Ramos (cell line): Measurements from ENCODE around the gene UNC79.

Source experiments
- in situ Hi-C: fragments of 300-500 bp; cut with MboI; formaldehyde crosslinking; loops from one replicate; pipeline ENCODE4 v1.14.3; 2022; ENCODE audit warnings: low sequenced_read_pairs; ENCODE audit not compliant: unreplicated experiment

The UNC79 gene

DNA sequence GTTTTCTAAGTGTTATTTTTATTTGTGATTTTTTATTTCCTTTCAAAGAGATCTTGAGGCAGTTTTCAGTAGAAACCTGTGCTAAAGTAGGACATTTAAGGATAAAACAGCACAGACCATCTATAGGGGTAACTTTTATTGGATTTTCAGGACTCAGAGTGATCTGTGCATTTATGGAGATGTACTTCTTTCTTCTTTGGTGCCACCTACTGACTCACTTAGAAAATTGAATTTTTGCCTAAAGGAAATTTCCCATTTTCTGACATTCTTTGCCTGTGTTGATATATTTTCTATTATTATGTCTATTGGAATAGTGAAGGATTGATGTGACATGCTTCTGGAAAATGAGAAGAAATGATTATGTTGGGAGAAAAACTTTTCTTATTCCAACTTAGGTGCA, 113.0 kb downstream of the UNC79 start:
- in situ Hi-C loops: no loop called here

DNA sequence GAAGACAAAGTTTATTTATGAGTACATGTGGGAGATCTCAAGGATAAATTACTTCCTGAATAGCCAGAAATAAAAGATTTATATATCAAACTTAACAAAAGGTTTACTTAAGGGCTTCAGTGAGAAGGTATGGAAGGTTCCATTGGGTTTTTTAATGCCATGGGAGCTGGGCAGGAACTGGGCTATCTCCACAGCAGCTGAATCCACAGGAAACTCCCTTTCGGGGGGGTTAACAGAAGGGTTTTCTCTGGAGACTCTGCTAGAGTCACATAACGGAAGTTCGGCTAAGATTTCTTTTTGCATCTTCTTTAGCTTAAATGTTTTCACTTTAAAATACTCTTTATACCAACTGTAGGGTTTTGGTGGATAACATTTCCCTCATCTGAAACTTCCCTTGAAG, 113.5 kb downstream of the UNC79 start:
- in situ Hi-C loops: no loop called here

- in situ Hi-C loops: no loop called here
Measured at GRCh38 chr14:93546642-93547041, 115.9 kb downstream of the UNC79 start.

GRCh38 chr14:93548102-93548843, 117.5 kb downstream of the UNC79 start:
- in situ Hi-C loops: no loop called here

- in situ Hi-C loops: no loop called here
Measured at GRCh38 chr14:93549595-93549994, 118.9 kb downstream of the UNC79 start.

GRCh38 chr14:93564918-93565317, 134.2 kb downstream of the UNC79 start:
- in situ Hi-C loops: no loop called here

- in situ Hi-C loops: no loop called here
Measured at GRCh38 chr14:93566065-93566693, 135.4 kb downstream of the UNC79 start.

DNA sequence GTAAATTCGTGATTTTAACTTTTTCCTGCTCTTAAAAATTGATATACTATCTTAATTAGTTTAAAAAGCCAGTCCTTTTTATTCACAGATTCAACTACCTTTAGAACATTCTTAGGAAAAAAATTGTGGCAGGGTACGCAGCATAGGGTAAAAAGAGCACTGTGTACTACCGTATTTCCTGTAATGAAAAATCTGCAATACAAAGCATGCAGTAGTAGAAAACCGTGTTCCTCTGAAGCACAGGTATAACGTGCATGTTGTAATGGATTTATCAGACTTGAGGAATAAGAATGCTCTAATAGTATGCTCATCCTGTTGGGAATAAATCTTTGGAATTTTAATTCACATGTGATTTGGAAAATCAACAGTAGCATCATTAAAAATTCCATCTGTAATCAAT, 140.5 kb downstream of the UNC79 start:
- in situ Hi-C loops: no loop called here

GRCh38 chr14:93579178-93579577, 148.4 kb downstream of the UNC79 start:
- in situ Hi-C loops: no loop called here

GRCh38 chr14:93582516-93582915, 151.8 kb downstream of the UNC79 start:
- in situ Hi-C loops: no loop called here

DNA sequence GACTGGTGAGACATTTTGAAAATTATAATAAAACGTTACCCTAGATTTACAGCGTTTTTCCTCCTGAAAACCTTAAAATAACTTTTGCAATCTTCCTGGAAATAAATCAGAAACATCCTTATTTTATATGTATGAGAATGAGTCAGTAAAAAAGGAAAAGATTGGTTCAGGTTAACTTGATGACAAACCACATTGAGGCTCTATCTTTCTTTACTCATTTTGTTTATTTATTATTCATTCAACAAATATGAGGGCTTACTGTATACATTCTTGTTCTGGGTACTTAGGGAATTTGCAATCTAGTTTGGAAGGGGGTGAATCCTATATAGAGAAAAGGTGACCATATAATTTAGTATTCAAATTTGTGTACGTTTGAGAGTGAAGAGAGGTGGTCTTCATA, 156.6 kb downstream of the UNC79 start:
- in situ Hi-C loops: no loop called here

DNA sequence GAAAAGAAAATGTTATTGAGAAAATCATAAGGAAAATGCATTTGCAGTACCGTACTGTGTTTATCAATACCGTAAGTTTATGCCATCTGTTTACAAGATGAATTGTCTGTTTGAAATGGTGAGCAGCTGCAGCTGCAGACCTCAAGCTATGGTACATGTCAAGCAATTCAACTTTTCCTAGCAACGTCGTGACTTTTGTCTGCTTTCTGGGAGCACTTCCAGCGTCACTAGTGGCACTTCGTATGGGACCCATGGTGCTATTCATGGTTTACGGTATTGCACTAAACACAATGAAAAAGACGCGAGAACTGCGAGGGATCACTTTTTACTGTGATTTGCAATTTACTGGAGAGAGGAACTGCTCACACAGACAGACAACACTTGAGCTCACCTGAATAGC, 160.8 kb downstream of the UNC79 start:
- in situ Hi-C loops: no loop called here

DNA sequence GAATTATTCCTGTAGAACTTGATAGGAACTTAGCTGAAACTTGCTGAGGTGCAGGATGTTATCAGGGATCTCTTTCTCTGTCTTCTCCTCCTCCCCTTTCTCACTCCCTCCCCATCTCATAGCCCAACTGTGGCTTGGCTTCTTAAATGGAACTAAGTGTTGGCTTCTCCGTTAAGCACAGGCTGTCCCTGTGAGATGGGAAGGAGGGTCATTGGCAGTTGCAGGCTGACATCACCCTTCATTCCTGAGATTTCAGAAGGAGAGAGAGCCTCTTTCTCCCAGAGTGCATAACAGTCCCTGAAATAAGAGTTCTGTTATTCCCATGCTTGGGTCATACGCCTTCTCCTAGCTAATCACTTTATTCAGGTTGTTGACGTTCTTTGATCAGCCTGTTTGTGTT, 162.0 kb downstream of the UNC79 start:
- in situ Hi-C loops: no loop called here

DNA sequence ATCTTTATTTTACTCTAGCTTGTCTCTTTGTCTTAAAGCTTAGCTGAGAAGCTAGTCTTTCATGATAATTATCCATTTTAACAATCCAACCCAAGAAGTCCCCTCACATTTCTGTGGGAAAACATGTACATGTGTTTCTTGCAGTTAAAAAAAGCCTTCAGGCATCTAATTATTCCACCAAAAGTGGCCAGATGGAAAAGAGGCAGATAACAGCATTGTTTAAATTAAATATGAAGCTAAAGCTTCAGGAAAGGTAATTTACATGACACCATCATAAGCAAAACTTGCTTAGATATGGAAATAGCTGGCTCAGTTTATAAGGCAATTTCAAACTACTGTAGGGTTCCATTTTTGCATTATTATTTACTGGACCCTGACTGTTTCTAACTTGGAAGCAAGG, 175.4 kb downstream of the UNC79 start:
- in situ Hi-C loops: no loop called here

GRCh38 chr14:93619176-93619793, 188.5 kb downstream of the UNC79 start:
- in situ Hi-C loops: no loop called here

- in situ Hi-C loops: no loop called here
Measured at GRCh38 chr14:93628048-93628447, 197.3 kb downstream of the UNC79 start.

DNA sequence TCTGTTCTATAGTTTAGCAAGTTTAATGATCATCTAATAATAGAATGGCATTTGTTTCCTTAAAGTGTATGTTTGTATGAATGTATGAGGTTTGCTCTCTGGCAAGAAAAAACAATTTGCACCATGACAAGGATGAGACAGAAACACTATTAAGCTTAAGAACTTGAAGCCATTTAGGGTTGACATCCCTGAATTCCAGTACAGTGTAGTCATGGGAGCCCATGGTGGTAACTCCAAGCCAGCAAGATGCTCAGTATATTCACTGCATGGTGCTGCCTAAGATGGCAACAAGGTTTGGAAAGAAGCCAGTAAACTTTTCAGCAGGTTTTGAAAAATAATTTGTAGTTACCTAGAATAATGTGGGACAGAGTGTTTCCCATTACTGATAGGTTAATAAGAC, 198.9 kb downstream of the UNC79 start:
- in situ Hi-C loops: no loop called here

GRCh38 chr14:93638790-93639189, 208.1 kb downstream of the UNC79 start:
- in situ Hi-C loops: no loop called here

- in situ Hi-C loops: no loop called here
Measured at GRCh38 chr14:93643127-93643526, 212.4 kb downstream of the UNC79 start.

- in situ Hi-C loops: no loop called here
Measured at GRCh38 chr14:93643676-93644075, 212.9 kb downstream of the UNC79 start.

DNA sequence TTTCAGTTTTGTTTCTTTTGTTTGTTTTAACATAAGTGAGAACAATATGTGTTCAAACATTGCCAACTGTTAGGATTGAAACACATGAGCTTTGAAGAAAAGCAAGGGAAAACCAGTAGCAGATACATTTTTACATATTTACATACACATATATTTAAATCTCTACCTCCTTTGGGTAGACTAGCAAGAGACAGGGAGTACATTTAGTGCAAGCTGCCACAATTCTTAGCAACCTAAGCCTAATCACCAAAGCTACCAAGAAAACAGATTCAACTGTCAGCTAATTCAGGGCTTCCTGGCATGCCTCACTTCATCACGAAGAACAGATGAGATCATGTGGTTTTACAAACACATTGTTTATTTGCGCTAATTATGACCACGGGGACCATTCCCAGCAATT, 214.5 kb downstream of the UNC79 start:
- in situ Hi-C loops: no loop called here
